Liver (tissue), 9 donors: ENCODE measurements around the gene ICAM1. TPM values are rescaled to one million over a fixed set of nuclear protein-coding genes. Genes with fewer than 3 reads are reported as not detected.
A peak's percentile ranks its signal among the peaks of the same experiment; 100 is the strongest.

Source experiments
- DNase-seq: peaks from one replicate; pipeline ENCODE4 v3.0.0-alpha.2; 2017; ENCODE audit warnings: low spot score
- H3K27ac ChIP-seq, 2 donors: one replicate each; pipeline ENCODE4 v1.7.0; 2013; ENCODE audit warnings: inconsistent platforms in 2 of 2, low read length in 2 of 2, control low read depth in 1 of 2, low read depth in 1 of 2, mild to moderate bottlenecking in 1 of 2
- H3K27me3 ChIP-seq, 4 donors: one replicate each; pipeline versions ENCODE4 v1.6.1 to v1.7.0; 2013; ENCODE audit warnings: low read length in 3 of 4, inconsistent platforms in 1 of 4, mild to moderate bottlenecking in 1 of 4, moderate library complexity in 1 of 4; ENCODE audit not compliant: control insufficient read depth in 4 of 4, insufficient read depth in 4 of 4
- H3K36me3 ChIP-seq, 4 donors: one replicate each; pipeline versions ENCODE4 v1.6.1 to v1.7.0; 2013; ENCODE audit warnings: low read length in 3 of 4, mild to moderate bottlenecking in 3 of 4, low read depth in 1 of 4, moderate library complexity in 1 of 4; ENCODE audit not compliant: control insufficient read depth in 4 of 4, insufficient read depth in 3 of 4
- H3K4me1 ChIP-seq, 4 donors: one replicate each; pipeline versions ENCODE4 v1.6.1 to v1.7.0; 2013; ENCODE audit warnings: low read length in 3 of 4, mild to moderate bottlenecking in 3 of 4, moderate library complexity in 1 of 4; ENCODE audit not compliant: control insufficient read depth in 4 of 4, insufficient read depth in 4 of 4
- H3K4me3 ChIP-seq, 3 donors: one replicate each; pipeline versions ENCODE4 v1.6.1 to v1.7.0; 2013; ENCODE audit warnings: low read length in 3 of 3, control low read depth in 1 of 3, low read depth in 1 of 3, mild to moderate bottlenecking in 1 of 3
- H3K9ac ChIP-seq, 2 donors: one replicate each; pipeline ENCODE4 v1.7.0; 2013; ENCODE audit warnings: low read length in 2 of 2, mild to moderate bottlenecking in 2 of 2, moderate library complexity in 2 of 2, control low read depth in 1 of 2, low read depth in 1 of 2
- H3K9me3 ChIP-seq, 4 donors: one replicate each; pipeline versions ENCODE4 v1.6.1 to v1.7.0; 2013; ENCODE audit warnings: low read length in 3 of 4; ENCODE audit not compliant: control insufficient read depth in 4 of 4
- ATF3 ChIP-seq: IDR thresholded peaks from 2 replicates; pipeline ENCODE4 v1.6.1; 2016; ENCODE audit warnings: antibody characterized with exemption
- CTCF ChIP-seq: fragments of 150-350 bp; IDR thresholded peaks from 2 replicates; pipeline ENCODE4 v1.5.1; 2017; ENCODE audit warnings: improper control_type of control experiment, low read depth, low read length; ENCODE audit not compliant: missing input control
- EGR1 ChIP-seq, 2 donors: IDR thresholded peaks; 2 replicates each; pipeline ENCODE4 v1.6.1; 2016 to 2018; ENCODE audit warnings: antibody characterized with exemption in 2 of 2, low read depth in 2 of 2
- FOXA1 ChIP-seq: IDR thresholded peaks from 2 replicates; pipeline ENCODE4 v1.6.1; 2016; ENCODE audit warnings: antibody characterized with exemption
- FOXA2 ChIP-seq: IDR thresholded peaks from 2 replicates; pipeline ENCODE4 v1.6.1; 2016; ENCODE audit warnings: antibody characterized with exemption
- GABPA ChIP-seq, 2 donors: IDR thresholded peaks in 1 of 2; conservative IDR thresholded peaks in 1 of 2; 2 replicates each; pipeline ENCODE4 v1.6.1; 2016; ENCODE audit warnings: antibody characterized with exemption in 2 of 2, mild to moderate bottlenecking in 1 of 2, moderate library complexity in 1 of 2
- HNF4A ChIP-seq, 2 donors: conservative IDR thresholded peaks; 2 replicates each; pipeline ENCODE4 v1.6.1; 2016; ENCODE audit warnings: antibody characterized with exemption in 2 of 2, mild to moderate bottlenecking in 2 of 2
- HNF4G ChIP-seq: IDR thresholded peaks from 2 replicates; pipeline ENCODE4 v1.6.1; 2016; ENCODE audit warnings: antibody characterized with exemption
- JUND ChIP-seq, 2 donors: IDR thresholded peaks; 2 replicates each; pipeline ENCODE4 v1.6.1; 2016; ENCODE audit warnings: antibody characterized with exemption in 2 of 2
- MAX ChIP-seq: IDR thresholded peaks from 2 replicates; pipeline ENCODE4 v1.6.1; 2016; ENCODE audit warnings: antibody characterized with exemption
- NR2F2 ChIP-seq: IDR thresholded peaks from 2 replicates; pipeline ENCODE4 v1.6.1; 2016; ENCODE audit warnings: antibody characterized with exemption
- RAD21 ChIP-seq, 2 donors: IDR thresholded peaks; 2 replicates each; pipeline ENCODE4 v1.6.1; 2016; ENCODE audit warnings: antibody characterized with exemption in 2 of 2, mild to moderate bottlenecking in 2 of 2
- REST ChIP-seq: IDR thresholded peaks from 2 replicates; pipeline ENCODE4 v1.6.1; 2016; ENCODE audit warnings: antibody characterized with exemption, mild to moderate bottlenecking
- RXRA ChIP-seq, 2 donors: IDR thresholded peaks; 2 replicates each; pipeline ENCODE4 v1.6.1; 2017 to 2018; ENCODE audit warnings: antibody characterized with exemption in 2 of 2, mild to moderate bottlenecking in 1 of 2
- SP1 ChIP-seq: IDR thresholded peaks from 2 replicates; pipeline ENCODE4 v1.6.1; 2018; ENCODE audit warnings: antibody characterized with exemption, mild to moderate bottlenecking
- TAF1 ChIP-seq: conservative IDR thresholded peaks from 2 replicates; pipeline ENCODE4 v1.6.1; 2016; ENCODE audit warnings: antibody characterized with exemption, mild to moderate bottlenecking
- YY1 ChIP-seq: IDR thresholded peaks from 2 replicates; pipeline ENCODE4 v1.6.1; 2016; ENCODE audit warnings: antibody characterized with exemption, mild to moderate bottlenecking
- ZBTB33 ChIP-seq: IDR thresholded peaks from 2 replicates; pipeline ENCODE4 v1.6.1; 2016; ENCODE audit warnings: antibody characterized with exemption
- WGBS: extraction: QIAGEN DNeasy Blood & Tissue Kit; methylation state at CpG from one replicate; pipeline ENCODE4 v1.1.7; 2013; 5-methylcytosine and 5-hydroxymethylcytosine counted together
- polyA plus RNA-seq, 2 donors: library from polyadenylated mRNA; stranded (reverse) in 1 of 2; unstranded in 1 of 2; fragments of 200-250 nt in 1 of 2; fragments of >200 nt in 1 of 2; fragmentation: Nextera tagmentation in 1 of 2; extraction: Ambion mirVana in 1 of 2; gene quantifications; one replicate each; pipeline versions ENCODE4 v1.2.1 to v1.2.3, GENCODE V29; 2013 to 2015
- total RNA-seq, 2 donors: library from RNA; depleted of rRNA; stranded (reverse); fragments of >200 nt; gene quantifications; one replicate each; pipeline ENCODE4 v1.2.3, GENCODE V29; 2014
- donor health status: healthy.
- donor health status: healthy.
- donor health status: healthy.
- donor health status: healthy.
- donor health status: healthy.

The ICAM1 gene
- total and polyA plus RNA-seq, 4 donors = 7.8 to 26.3 (median 19.8) TPM

GRCh38 chr19:10228920-10229319 lies 42.0 kb upstream of the ICAM1 start:
- no peaks in the 10 kb centered on the region for H3K9me3 ChIP-seq
- DNase-seq = no peak
- H3K4me1 ChIP-seq = peaks cover 0 to 15% (median 8%) of the 10 kb centered on the region in 4 donors
- no peak overlapping the region for H3K4me3 ChIP-seq
- peaks cover 0 to 2% (median 0%) of the 10 kb centered on the region in 4 donors for H3K36me3 ChIP-seq
- 58% methylated on average over 2 of the region's 2 CpGs for WGBS
- H3K27me3 ChIP-seq = no peaks in the 10 kb centered on the region
- H3K9ac ChIP-seq = peak overlapping the region in 1 of 2 donors; percentile 8
- H3K27ac ChIP-seq = no peak overlapping the region
- no peak for TF ChIP-seq FOXA1
- TF ChIP-seq CTCF = peak; percentile 48
- peak; percentile 45 to 77 for TF ChIP-seq RAD21 (IDR thresholded peaks at IDR 0.05)
- TF ChIP-seq HNF4G = no peak

GRCh38 chr19:10230173-10230860 lies 40.6 kb upstream of the ICAM1 start:
- TF ChIP-seq EGR1 (IDR thresholded peaks at IDR 0.05; ENCODE audit: low read depth in 2 of 2) (no peak), FOXA2 (no peak), YY1 (no peak), HNF4G (no peak), HNF4A (conservative IDR thresholded peaks at IDR 0.05) (no peak), FOXA1 (no peak), TAF1 (no peak), GABPA (IDR thresholded peaks at IDR 0.05 in 1 of 2, conservative IDR thresholded peaks at IDR 0.05 in 1 of 2) (no peak), MAX (no peak), SP1 (no peak), NR2F2 (no peak), JUND (IDR thresholded peaks at IDR 0.05) (no peak), CTCF (no peak), RAD21 (IDR thresholded peaks at IDR 0.05) (no peak), REST (no peak), ZBTB33 (no peak), ATF3 (no peak), RXRA (IDR thresholded peaks at IDR 0.05) (no peak)
- Histone ChIP-seq H3K27me3 (no peaks in the 10 kb centered on the region), H3K4me3 (peak overlapping the region; percentile 44 to 95 (median 83)), H3K9ac (peak overlapping the region; percentile 47 to 60), H3K4me1 (peaks cover 0 to 18% (median 8%) of the 10 kb centered on the region in 4 donors), H3K27ac (peak overlapping the region; percentile 76 to 86), H3K9me3 (no peaks in the 10 kb centered on the region), H3K36me3 (no peaks in the 10 kb centered on the region)
- no peak for DNase-seq
- WGBS = 4% methylated on average over 70 of the region's 70 CpGs
